Activated CD8-positive, alpha-beta T cell treated with anti-CD3 and anti-CD28 coated beads for 36 hours (primary cell): ENCODE results near the gene CLEC4M. TPM values are rescaled to one million over a fixed set of nuclear protein-coding genes. Genes with fewer than 3 reads are reported as not detected.
A peak's percentile ranks its signal among the peaks of the same experiment; 100 is the strongest.

Source experiments
- ATAC-seq: fragments of 200-7000 bp; cut with Tn5 transposase; one replicate; pipeline ENCODE4 v1.10.0; 2021; ENCODE audit warnings: mild to moderate bottlenecking, moderate library complexity
- CTCF ChIA-PET: fragments of 350-600 bp; sonication (Branson Sonifier 250); formaldehyde crosslinking; loops from one replicate; lab custom pipeline; 2021; ENCODE audit warnings: antibody characterized with exemption; lab: Charles Lee
- POLR2A ChIA-PET: fragments of 350-600 bp; sonication (Branson Sonifier 250); formaldehyde crosslinking; loops from one replicate; lab custom pipeline; 2021; ENCODE audit warnings: antibody characterized with exemption; lab: Charles Lee
- DNase-seq: peaks from one replicate; pipeline ENCODE4 v3.0.0-alpha.2; 2020
- H3K27ac Mint-ChIP-seq: one replicate; pipeline ENCODE4 v1.8.0; 2021; ENCODE audit warnings: mild to moderate bottlenecking, mixed read lengths
- H3K27me3 Mint-ChIP-seq: one replicate; pipeline ENCODE4 v1.8.0; 2021; ENCODE audit warnings: mixed read lengths
- H3K36me3 Mint-ChIP-seq: one replicate; pipeline ENCODE4 v1.8.0; 2021; ENCODE audit warnings: low read depth, mixed read lengths
- H3K4me1 Mint-ChIP-seq: one replicate; pipeline ENCODE4 v1.8.0; 2021; ENCODE audit warnings: low read depth, mixed read lengths
- H3K4me3 Mint-ChIP-seq: one replicate; pipeline ENCODE4 v1.8.0; 2021; ENCODE audit warnings: mild to moderate bottlenecking, moderate library complexity, mixed read lengths
- H3K9me3 Mint-ChIP-seq: one replicate; pipeline ENCODE4 v1.8.0; 2021; ENCODE audit warnings: mixed read lengths
- intact Hi-C: fragments of 100-400 bp; cut with micrococcal nuclease; formaldehyde crosslinking; loops from one replicate; pipeline ENCODE4 v1.10.0; 2022
- total RNA-seq, 2 experiments: library from RNA; stranded (reverse); gene quantifications; one replicate each; pipeline ENCODE4 v1.2.3, GENCODE V29; 2021
- TF ChIP-seq, protein P1 (sequence below): fragments of 200-600 bp; IDR thresholded peaks from one replicate; pipeline ENCODE4 v1.8.0; 2022; ENCODE audit warnings: antibody characterized with exemption, mild to moderate bottlenecking

Gene CLEC4M
- total RNA-seq, 2 experiments from 2014 or later = not detected

DNA sequence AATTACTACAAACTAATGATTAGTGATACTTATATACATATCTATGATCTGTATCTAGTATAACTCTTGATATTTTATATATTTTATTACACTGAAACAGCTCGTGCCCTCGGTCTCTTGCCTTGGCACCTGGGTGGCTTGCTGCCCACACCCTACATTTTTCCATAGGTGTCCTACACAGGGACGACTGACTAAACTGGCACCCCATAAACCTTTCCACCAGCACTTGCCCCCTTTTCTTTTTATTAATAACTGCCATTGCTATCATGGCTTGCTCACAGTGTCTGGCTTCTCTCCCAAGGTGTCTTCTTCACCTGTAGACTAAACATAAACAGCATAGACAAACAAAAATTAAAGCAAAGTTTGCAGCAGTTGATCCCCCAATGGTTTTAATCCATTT is 30.4 kb downstream of the CLEC4M start:
- no peak overlapping the region for H3K4me3 Mint-ChIP-seq
- DNase-seq = no peak
- H3K27ac Mint-ChIP-seq = no peak overlapping the region
- peaks cover 21% of the 10 kb centered on the region for H3K27me3 Mint-ChIP-seq
- TF ChIP-seq, protein P1, sequence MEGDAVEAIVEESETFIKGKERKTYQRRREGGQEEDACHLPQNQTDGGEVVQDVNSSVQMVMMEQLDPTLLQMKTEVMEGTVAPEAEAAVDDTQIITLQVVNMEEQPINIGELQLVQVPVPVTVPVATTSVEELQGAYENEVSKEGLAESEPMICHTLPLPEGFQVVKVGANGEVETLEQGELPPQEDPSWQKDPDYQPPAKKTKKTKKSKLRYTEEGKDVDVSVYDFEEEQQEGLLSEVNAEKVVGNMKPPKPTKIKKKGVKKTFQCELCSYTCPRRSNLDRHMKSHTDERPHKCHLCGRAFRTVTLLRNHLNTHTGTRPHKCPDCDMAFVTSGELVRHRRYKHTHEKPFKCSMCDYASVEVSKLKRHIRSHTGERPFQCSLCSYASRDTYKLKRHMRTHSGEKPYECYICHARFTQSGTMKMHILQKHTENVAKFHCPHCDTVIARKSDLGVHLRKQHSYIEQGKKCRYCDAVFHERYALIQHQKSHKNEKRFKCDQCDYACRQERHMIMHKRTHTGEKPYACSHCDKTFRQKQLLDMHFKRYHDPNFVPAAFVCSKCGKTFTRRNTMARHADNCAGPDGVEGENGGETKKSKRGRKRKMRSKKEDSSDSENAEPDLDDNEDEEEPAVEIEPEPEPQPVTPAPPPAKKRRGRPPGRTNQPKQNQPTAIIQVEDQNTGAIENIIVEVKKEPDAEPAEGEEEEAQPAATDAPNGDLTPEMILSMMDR = no peak
- intact Hi-C loops = loop anchor here (10.0 kb wide), 1 partner anchor 49 kb away; the partner anchor contains the start of gene CD209
- CTCF ChIA-PET = interaction anchor here (4.4 kb wide), 1 partner anchor 113 kb away, joined by 14 read pairs; the partner anchor contains the start of gene TRAPPC5
- POLR2A ChIA-PET = no interaction called here
- peaks cover 6% of the 10 kb centered on the region for H3K4me1 Mint-ChIP-seq
- ATAC-seq = no peak
- H3K9me3 Mint-ChIP-seq = no peaks in the 10 kb centered on the region
- H3K36me3 Mint-ChIP-seq = no peaks in the 10 kb centered on the region

DNA sequence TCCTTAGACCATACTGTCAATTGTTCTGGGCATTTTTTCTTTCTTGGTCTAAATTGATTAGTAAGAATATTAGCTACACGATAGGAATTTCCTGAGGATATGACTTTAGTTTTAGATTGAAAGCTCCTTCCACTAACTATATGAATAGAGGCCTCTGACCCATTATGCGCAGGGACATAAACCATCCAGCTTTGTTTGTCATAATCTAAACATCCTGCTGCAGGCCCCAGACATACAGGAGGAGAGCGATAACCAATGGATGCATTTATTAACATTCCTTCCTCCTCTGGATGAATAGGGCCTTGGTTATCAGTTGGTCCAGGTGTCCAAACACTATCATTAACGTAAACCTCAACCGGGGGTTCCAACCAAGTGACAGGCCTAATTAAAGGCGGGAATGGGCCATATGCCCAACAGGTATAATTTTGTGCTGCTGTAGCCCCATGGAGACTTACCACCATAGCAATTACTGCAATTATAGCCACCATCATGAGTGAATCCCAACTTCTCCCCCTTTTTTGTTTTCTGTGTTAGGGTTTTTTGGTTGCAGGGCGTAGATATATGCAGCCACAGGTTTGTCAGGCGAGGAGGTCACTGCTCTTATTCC is 32.6 kb downstream of the CLEC4M start:
- no peaks in the 10 kb centered on the region for H3K36me3 Mint-ChIP-seq
- H3K9me3 Mint-ChIP-seq = no peaks in the 10 kb centered on the region
- TF ChIP-seq, protein P1 = no peak
- ATAC-seq = no peak
- peaks cover 20% of the 10 kb centered on the region for H3K27me3 Mint-ChIP-seq
- ChIA-PET CTCF (interaction anchor here (0.9 to 1.3 kb wide), 4 partner anchors 48 to 227 kb away, joined by 3 to 5 read pairs (median 3); partner anchors contain the start of gene CD209), POLR2A (no interaction called here)
- H3K4me1 Mint-ChIP-seq = peaks cover 7% of the 10 kb centered on the region
- intact Hi-C loops = loop anchor here (5.0 to 10.0 kb wide), 4 partner anchors 51 to 228 kb away; partner anchors contain the start of genes CD209 and TRAPPC5
- DNase-seq = no peak
- no peak overlapping the region for H3K27ac Mint-ChIP-seq
- no peak overlapping the region for H3K4me3 Mint-ChIP-seq

DNA sequence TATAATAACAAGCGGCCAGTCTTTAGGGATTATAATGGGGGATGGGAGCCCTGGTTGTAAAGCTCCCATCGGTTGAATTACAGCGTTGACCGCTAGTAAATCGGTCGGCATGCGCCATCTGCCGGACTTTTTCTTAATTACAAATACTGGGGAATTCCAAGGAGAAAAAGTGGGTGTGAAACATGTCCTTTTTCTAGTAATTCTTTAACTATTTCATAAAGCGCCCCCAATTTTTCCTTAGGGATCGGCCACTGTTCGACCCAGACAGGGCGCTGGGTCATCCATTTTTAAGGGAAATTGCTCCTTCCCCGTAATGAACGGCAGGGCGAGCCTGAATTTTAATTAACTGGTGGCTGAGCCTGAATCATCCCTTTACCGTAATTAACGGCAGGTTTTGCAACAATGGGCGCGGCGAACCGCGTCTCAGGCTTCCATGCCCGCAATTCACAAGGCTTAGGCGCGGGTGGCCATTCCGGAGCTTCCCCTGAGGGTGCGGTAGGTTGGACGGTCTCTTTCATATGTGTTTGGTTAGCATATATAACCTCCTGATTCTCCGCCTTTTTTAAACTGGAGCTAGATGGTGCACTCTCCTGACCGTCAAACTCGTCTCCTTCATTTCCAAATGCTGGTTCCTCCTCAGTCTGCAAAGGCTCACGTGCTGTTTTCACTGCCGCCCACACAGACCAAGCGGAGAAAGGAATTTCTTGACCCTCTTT is 36.8 kb downstream of the CLEC4M start:
- intact Hi-C loops = loop anchor here (5.0 to 10.0 kb wide), 5 partner anchors 55 to 435 kb away; partner anchors contain the start of genes CD209 and TRAPPC5
- ChIA-PET POLR2A (interaction anchor here (0.6 to 1.7 kb wide), 6 partner anchors 16 to 121 kb away, joined by 3 to 4 read pairs (median 3); no protein-coding TSS in a partner anchor), CTCF (interaction anchor here (0.6 to 4.3 kb wide), 35 partner anchors 8 to 445 kb away, joined by 3 to 50 read pairs (median 4); partner anchors contain the start of genes MCEMP1, MCOLN1, STXBP2 and TRAPPC5)
- ATAC-seq (peak; percentile 68), DNase-seq (peak; percentile 67)
- H3K4me1 Mint-ChIP-seq = peaks cover 7% of the 10 kb centered on the region
- TF ChIP-seq, protein P1 = peak; percentile 82
- H3K36me3 Mint-ChIP-seq = no peaks in the 10 kb centered on the region
- peak overlapping the region; percentile 27 for H3K4me3 Mint-ChIP-seq
- H3K27ac Mint-ChIP-seq = no peak overlapping the region
- peaks cover 42% of the 10 kb centered on the region for H3K27me3 Mint-ChIP-seq
- H3K9me3 Mint-ChIP-seq = no peaks in the 10 kb centered on the region

DNA sequence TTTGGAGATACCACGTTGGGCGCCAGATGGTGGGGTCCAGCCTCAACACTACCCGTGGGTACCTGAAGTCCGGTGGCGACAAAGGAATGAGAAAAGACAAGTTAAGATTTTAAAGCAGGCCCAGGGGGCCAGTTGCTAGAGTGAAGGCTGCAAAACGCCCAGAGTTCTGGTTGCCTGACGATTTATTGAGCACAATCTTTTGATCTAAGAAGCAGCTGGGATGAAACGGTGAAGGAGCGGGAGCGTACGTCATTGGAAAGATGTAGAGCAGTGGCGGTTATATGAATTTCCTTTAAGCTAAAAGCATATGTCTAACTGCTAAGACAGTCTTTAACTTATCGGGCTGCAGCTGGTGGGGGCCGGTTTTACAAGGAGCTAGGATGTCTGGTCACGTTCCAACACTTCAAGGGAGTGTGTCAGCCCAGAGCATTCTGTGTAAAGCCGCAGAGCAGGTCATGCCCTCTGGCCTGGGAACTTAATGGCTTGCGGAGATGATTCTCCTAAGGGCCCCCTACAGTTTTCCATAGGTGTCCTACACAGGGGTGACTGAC is 38.1 kb downstream of the CLEC4M start:
- Mint-ChIP-seq H3K9me3 (no peaks in the 10 kb centered on the region), H3K27me3 (peaks cover 48% of the 10 kb centered on the region), H3K4me1 (peaks cover 7% of the 10 kb centered on the region), H3K36me3 (no peaks in the 10 kb centered on the region), H3K4me3 (no peak overlapping the region), H3K27ac (no peak overlapping the region)
- TF ChIP-seq, protein P1 = no peak
- intact Hi-C loops = loop anchor here (10.0 kb wide), 1 partner anchor 436 kb away; no protein-coding TSS in a partner anchor
- CTCF ChIA-PET = interaction anchor here (0.9 to 4.3 kb wide), 8 partner anchors 17 to 232 kb away, joined by 3 to 50 read pairs (median 10); partner anchors contain the start of gene TRAPPC5
- DNase-seq (no peak), ATAC-seq (no peak)
- POLR2A ChIA-PET = interaction anchor here (0.6 to 1.4 kb wide), 5 partner anchors 10 to 413 kb away, joined by 3 to 6 read pairs (median 3); no protein-coding TSS in a partner anchor
